HepG2 (cell line): ENCODE measurements around the gene GCH1. TPM values are rescaled to one million over a fixed set of nuclear protein-coding genes. Genes with fewer than 3 reads are reported as not detected.

Experiments
- ATF4 ChIP-seq, 2 experiments: fragments of 450-650 bp in 1 of 2; sonication (generic) in 1 of 2; formaldehyde crosslinking; IDR thresholded peaks; 2 replicates each; pipeline versions ENCODE4 v1.5.0 to v1.8.0; 2020 to 2022; ENCODE audit warnings: mild to moderate bottlenecking in 1 of 2, missing genetic modification reagents in 1 of 2
- E2F5 ChIP-seq: sonication (generic); formaldehyde crosslinking; conservative IDR thresholded peaks from 2 replicates; pipeline ENCODE4 v1.4.0; 2020; ENCODE audit warnings: missing genetic modification reagents
- GFI1 ChIP-seq: sonication (generic); formaldehyde crosslinking; IDR thresholded peaks from 2 replicates; pipeline ENCODE4 v1.5.0; 2020; ENCODE audit warnings: missing genetic modification reagents, mild to moderate bottlenecking, borderline replicate concordance
- GPBP1L1 ChIP-seq: sonication (generic); formaldehyde crosslinking; IDR thresholded peaks from 2 replicates; pipeline ENCODE4 v1.5.0; 2020; ENCODE audit warnings: mild to moderate bottlenecking, missing genetic modification reagents
- GTF2F1 ChIP-seq: fragments of 150-350 bp; IDR thresholded peaks from 2 replicates; pipeline ENCODE4 v1.6.1; 2014; ENCODE audit warnings: low read length
- MTA3 ChIP-seq: sonication (generic); formaldehyde crosslinking; IDR thresholded peaks from 2 replicates; pipeline ENCODE4 v1.4.0; 2020; ENCODE audit warnings: missing genetic modification reagents
- NCOR1 ChIP-seq: fragments of 200-600 bp; sonication (generic); IDR thresholded peaks from 2 replicates; pipeline ENCODE4 v1.7.0; 2017; ENCODE audit warnings: antibody characterized with exemption, low read length, borderline replicate concordance
- NFE2L1 ChIP-seq: sonication (generic); formaldehyde crosslinking; IDR thresholded peaks from 2 replicates; pipeline ENCODE4 v1.4.0; 2020; ENCODE audit warnings: missing genetic modification reagents, mild to moderate bottlenecking, borderline replicate concordance
- PHF21A ChIP-seq: sonication (generic); formaldehyde crosslinking; IDR thresholded peaks from 2 replicates; pipeline ENCODE4 v1.5.0; 2020; ENCODE audit warnings: mild to moderate bottlenecking, missing genetic modification reagents
- POLR2G ChIP-seq: fragments of 200-400 bp; formaldehyde crosslinking; IDR thresholded peaks from 2 replicates; pipeline ENCODE4 v1.6.1; 2018; ENCODE audit warnings: mild to moderate bottlenecking, low read depth, low read length, moderate library complexity
- RORA ChIP-seq: sonication (generic); formaldehyde crosslinking; IDR thresholded peaks from 2 replicates; pipeline ENCODE4 v1.5.0; 2020; ENCODE audit warnings: mild to moderate bottlenecking, missing genetic modification reagents, moderate library complexity
- SMYD3 ChIP-seq: sonication (generic); formaldehyde crosslinking; IDR thresholded peaks from 2 replicates; pipeline ENCODE4 v1.8.1; 2023; ENCODE audit warnings: mild to moderate bottlenecking, missing genetic modification reagents
- SNAI1 ChIP-seq: sonication (generic); formaldehyde crosslinking; IDR thresholded peaks from 2 replicates; pipeline ENCODE4 v1.5.0; 2020; ENCODE audit warnings: mild to moderate bottlenecking, missing genetic modification reagents, borderline replicate concordance
- SSRP1 ChIP-seq: IDR thresholded peaks from 2 replicates; pipeline ENCODE4 v1.6.1; 2016; ENCODE audit warnings: control low read depth
- STAT5B ChIP-seq: sonication (generic); formaldehyde crosslinking; IDR thresholded peaks from 2 replicates; pipeline ENCODE4 v1.4.0; 2020; ENCODE audit warnings: missing genetic modification reagents
- TCF7 ChIP-seq: sonication (generic); IDR thresholded peaks from 2 replicates; pipeline ENCODE4 v1.6.1; 2016; ENCODE audit warnings: antibody characterized with exemption, low read depth
- ZBTB2 ChIP-seq: sonication (generic); formaldehyde crosslinking; IDR thresholded peaks from 2 replicates; pipeline ENCODE4 v1.8.0; 2022; ENCODE audit warnings: low read depth, missing genetic modification reagents
- ZBTB20 ChIP-seq: sonication (generic); formaldehyde crosslinking; IDR thresholded peaks from 2 replicates; pipeline ENCODE4 v1.8.1; 2023; ENCODE audit warnings: missing genetic modification reagents, low read depth, mild to moderate bottlenecking, borderline replicate concordance
- ZMYM4 ChIP-seq: sonication (generic); formaldehyde crosslinking; IDR thresholded peaks from 2 replicates; pipeline ENCODE4 v1.8.1; 2023; ENCODE audit warnings: mild to moderate bottlenecking, missing genetic modification reagents
- ZNF230 ChIP-seq: sonication (generic); formaldehyde crosslinking; IDR thresholded peaks from 2 replicates; pipeline ENCODE4 v1.4.0; 2020; ENCODE audit warnings: mild to moderate bottlenecking, missing genetic modification reagents
- ZNF296 ChIP-seq: sonication (generic); formaldehyde crosslinking; conservative IDR thresholded peaks from 2 replicates; pipeline ENCODE4 v1.5.0; 2020; ENCODE audit warnings: mild to moderate bottlenecking, missing genetic modification reagents
- ZNF460 ChIP-seq: sonication (generic); formaldehyde crosslinking; IDR thresholded peaks from 2 replicates; pipeline ENCODE4 v1.5.1; 2020; ENCODE audit warnings: missing genetic modification reagents, mild to moderate bottlenecking, borderline replicate concordance
- ZNF530 ChIP-seq: sonication (generic); formaldehyde crosslinking; IDR thresholded peaks from 2 replicates; pipeline ENCODE4 v1.5.0; 2020; ENCODE audit warnings: low read depth, mild to moderate bottlenecking, missing genetic modification reagents
- ZNF773 ChIP-seq: sonication (generic); formaldehyde crosslinking; IDR thresholded peaks from 2 replicates; pipeline ENCODE4 v1.4.0; 2020; ENCODE audit warnings: missing genetic modification reagents, borderline replicate concordance
- polyA plus RNA-seq, 8 experiments: library from polyadenylated mRNA; depleted of rRNA in 3 of 8; stranded (reverse) in 7 of 8; unstranded in 1 of 8; fragments of >200 nt; fragmentation: Illumina TruSeq in 4 of 8; extraction: Trizol in 4 of 8; gene quantifications; 2 replicates each; pipeline versions ENCODE4 v1.2.1 to v1.2.3, GENCODE V29; 2011 to 2016; ENCODE audit warnings: low read depth in 4 of 8, missing spikeins in 1 of 8, mixed read lengths in 1 of 8; ENCODE audit not compliant: insufficient read depth in 1 of 8
- total RNA-seq, 5 experiments: library from RNA; depleted of rRNA; stranded (reverse); fragments of >200 nt; fragmentation: Illumina TruSeq; extraction: Trizol; gene quantifications; 2 replicates each; pipeline ENCODE4 v1.2.3, GENCODE V29; 2016; ENCODE audit warnings: low read depth in 1 of 5

The GCH1 gene
- total and polyA plus RNA-seq, 2 of the 13 experiments (the other 11 are each of a cell fraction or from before 2014, with no cell fraction given), result 15.0 to 25.2 TPM

GRCh38 chr14:54902521-54903420 is at the start of gene GCH1 (continued):
- TF ChIP-seq PHF21A (CRISPR knock-in tag) (peak; percentile 69), MTA3 (CRISPR knock-in tag) (no peak), ZNF773 (peak; percentile 86; the same call in 1 of the 2 replicates), RORA (CRISPR knock-in tag) (no peak), SSRP1 (CRISPR knock-in tag) (0 out of 2 replicates have a peak, but pooled peaks have one; percentile 50), ZBTB20 (CRISPR knock-in tag) (no peak), STAT5B (no peak; the same call in 1 of the 2 replicates), GFI1 (CRISPR knock-in tag) (peak; percentile 50), GPBP1L1 (CRISPR knock-in tag) (no peak), ZNF530 (CRISPR knock-in tag) (no peak), POLR2G (peak; percentile 99), GTF2F1 (peak; percentile 42; the same call in 1 of the 2 replicates), ZBTB2 (peak; percentile 54; the same call in 1 of the 2 replicates), TCF7 (no peak), ZMYM4 (CRISPR knock-in tag) (peak; percentile 98), E2F5 (no peak), SMYD3 (no peak), ZNF460 (no peak), ZNF230 (0 out of 2 replicates have a peak, but pooled peaks have one; percentile 61), SNAI1 (CRISPR knock-in tag) (no peak), ZNF296 (CRISPR knock-in tag) (no peak), NFE2L1 (CRISPR knock-in tag) (no peak), ATF4 (CRISPR knock-in tag; IDR thresholded peaks at IDR 0.05) (no peak; a peak in 1 of 4 replicates), NCOR1 (no peak)
